ENCODE measurements around the gene ARHGAP42. TPM values are rescaled to one million over a fixed set of nuclear protein-coding genes. Genes with fewer than 3 reads are reported as not detected.

The ARHGAP42 gene
- total RNA-seq, 1 donor from 2014 or later = 25.3 TPM

- H3K4me1 Mint-ChIP-seq (ENCODE audit: low read depth) = peaks cover 16% of the 10 kb centered on the region
- H3K27me3 Mint-ChIP-seq = no peaks in the 10 kb centered on the region
- DNase-seq (ENCODE audit: low spot score, unreplicated experiment) = no peak
- H3K9me3 Mint-ChIP-seq (ENCODE audit: low read depth) = no peaks in the 10 kb centered on the region
- no peak overlapping the region for H3K4me3 Mint-ChIP-seq (ENCODE audit: low read depth)
- H3K36me3 Mint-ChIP-seq (ENCODE audit: insufficient read depth) = no peaks in the 10 kb centered on the region
- H3K27ac Mint-ChIP-seq = peak overlapping the region; percentile 18
- TF ChIP-seq, protein P1, sequence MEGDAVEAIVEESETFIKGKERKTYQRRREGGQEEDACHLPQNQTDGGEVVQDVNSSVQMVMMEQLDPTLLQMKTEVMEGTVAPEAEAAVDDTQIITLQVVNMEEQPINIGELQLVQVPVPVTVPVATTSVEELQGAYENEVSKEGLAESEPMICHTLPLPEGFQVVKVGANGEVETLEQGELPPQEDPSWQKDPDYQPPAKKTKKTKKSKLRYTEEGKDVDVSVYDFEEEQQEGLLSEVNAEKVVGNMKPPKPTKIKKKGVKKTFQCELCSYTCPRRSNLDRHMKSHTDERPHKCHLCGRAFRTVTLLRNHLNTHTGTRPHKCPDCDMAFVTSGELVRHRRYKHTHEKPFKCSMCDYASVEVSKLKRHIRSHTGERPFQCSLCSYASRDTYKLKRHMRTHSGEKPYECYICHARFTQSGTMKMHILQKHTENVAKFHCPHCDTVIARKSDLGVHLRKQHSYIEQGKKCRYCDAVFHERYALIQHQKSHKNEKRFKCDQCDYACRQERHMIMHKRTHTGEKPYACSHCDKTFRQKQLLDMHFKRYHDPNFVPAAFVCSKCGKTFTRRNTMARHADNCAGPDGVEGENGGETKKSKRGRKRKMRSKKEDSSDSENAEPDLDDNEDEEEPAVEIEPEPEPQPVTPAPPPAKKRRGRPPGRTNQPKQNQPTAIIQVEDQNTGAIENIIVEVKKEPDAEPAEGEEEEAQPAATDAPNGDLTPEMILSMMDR (IDR thresholded peaks at IDR 0.05; ENCODE audit: unreplicated experiment) = no peak
Measured at GRCh38 chr11:100759106-100759505, 72.0 kb downstream of the ARHGAP42 start.

- no peak for DNase-seq (ENCODE audit: low spot score, unreplicated experiment)
- H3K4me3 Mint-ChIP-seq (ENCODE audit: low read depth) = no peak overlapping the region
- TF ChIP-seq, protein P1 (IDR thresholded peaks at IDR 0.05; ENCODE audit: unreplicated experiment) = no peak
- no peaks in the 10 kb centered on the region for H3K9me3 Mint-ChIP-seq (ENCODE audit: low read depth)
- H3K36me3 Mint-ChIP-seq (ENCODE audit: insufficient read depth) = no peaks in the 10 kb centered on the region
- H3K27me3 Mint-ChIP-seq = no peaks in the 10 kb centered on the region
- H3K4me1 Mint-ChIP-seq (ENCODE audit: low read depth) = peaks cover 16% of the 10 kb centered on the region
- H3K27ac Mint-ChIP-seq = no peak overlapping the region
Measured at GRCh38 chr11:100759856-100760255, 72.8 kb downstream of the ARHGAP42 start.

- no peak for DNase-seq (ENCODE audit: low spot score, unreplicated experiment)
- H3K4me3 Mint-ChIP-seq (ENCODE audit: low read depth) = no peak overlapping the region
- TF ChIP-seq, protein P1 (IDR thresholded peaks at IDR 0.05; ENCODE audit: unreplicated experiment) = no peak
Measured at GRCh38 chr11:100760744-100761143, 73.7 kb downstream of the ARHGAP42 start.

DNA sequence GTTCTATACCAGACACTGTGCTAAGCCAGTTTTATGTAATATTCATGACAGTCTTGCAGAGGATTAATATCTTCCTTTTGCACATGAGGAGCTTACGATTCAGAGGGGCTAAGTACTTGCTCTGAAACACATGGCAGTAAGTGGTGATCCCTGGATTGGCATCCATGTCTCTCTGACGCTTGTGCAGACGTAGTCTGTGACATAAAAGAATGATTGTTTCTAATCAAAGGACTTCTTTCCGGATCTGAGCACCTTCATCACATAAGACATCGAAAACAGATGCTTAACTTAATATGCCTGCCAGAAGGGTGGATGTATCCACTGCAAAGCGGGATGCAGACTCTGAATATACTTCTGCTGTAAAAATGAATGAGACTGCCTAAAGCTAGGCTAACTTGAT lies 74.8 kb downstream of the ARHGAP42 start:
- TF ChIP-seq, protein P1 (IDR thresholded peaks at IDR 0.05; ENCODE audit: unreplicated experiment) = no peak
- H3K36me3 Mint-ChIP-seq (ENCODE audit: insufficient read depth) = no peaks in the 10 kb centered on the region
- no peak for DNase-seq (ENCODE audit: low spot score, unreplicated experiment)
- H3K4me1 Mint-ChIP-seq (ENCODE audit: low read depth) = peaks cover 16% of the 10 kb centered on the region
- H3K4me3 Mint-ChIP-seq (ENCODE audit: low read depth) = no peak overlapping the region
- no peak overlapping the region for H3K27ac Mint-ChIP-seq
- no peaks in the 10 kb centered on the region for H3K9me3 Mint-ChIP-seq (ENCODE audit: low read depth)
- H3K27me3 Mint-ChIP-seq = no peaks in the 10 kb centered on the region

More at GRCh38 chr11:100760744-100761143, 73.7 kb downstream of the ARHGAP42 start:
- H3K4me1 Mint-ChIP-seq (ENCODE audit: low read depth) = peaks cover 16% of the 10 kb centered on the region
- no peaks in the 10 kb centered on the region for H3K27me3 Mint-ChIP-seq
- H3K36me3 Mint-ChIP-seq (ENCODE audit: insufficient read depth) = no peaks in the 10 kb centered on the region
- H3K27ac Mint-ChIP-seq = no peak overlapping the region
- no peaks in the 10 kb centered on the region for H3K9me3 Mint-ChIP-seq (ENCODE audit: low read depth)

- Mint-ChIP-seq H3K4me1 (ENCODE audit: low read depth) (no peaks in the 10 kb centered on the region), H3K9me3 (ENCODE audit: low read depth) (no peaks in the 10 kb centered on the region), H3K36me3 (ENCODE audit: insufficient read depth) (no peaks in the 10 kb centered on the region), H3K27me3 (no peaks in the 10 kb centered on the region), H3K4me3 (ENCODE audit: low read depth) (no peak overlapping the region), H3K27ac (no peak overlapping the region)
- DNase-seq (ENCODE audit: low spot score, unreplicated experiment) = no peak
- TF ChIP-seq, protein P1 (IDR thresholded peaks at IDR 0.05; ENCODE audit: unreplicated experiment) = no peak
Measured at GRCh38 chr11:100766764-100767163, 79.7 kb downstream of the ARHGAP42 start.
